ENCODE measurements around the gene CA12.

The CA12 gene

DNA sequence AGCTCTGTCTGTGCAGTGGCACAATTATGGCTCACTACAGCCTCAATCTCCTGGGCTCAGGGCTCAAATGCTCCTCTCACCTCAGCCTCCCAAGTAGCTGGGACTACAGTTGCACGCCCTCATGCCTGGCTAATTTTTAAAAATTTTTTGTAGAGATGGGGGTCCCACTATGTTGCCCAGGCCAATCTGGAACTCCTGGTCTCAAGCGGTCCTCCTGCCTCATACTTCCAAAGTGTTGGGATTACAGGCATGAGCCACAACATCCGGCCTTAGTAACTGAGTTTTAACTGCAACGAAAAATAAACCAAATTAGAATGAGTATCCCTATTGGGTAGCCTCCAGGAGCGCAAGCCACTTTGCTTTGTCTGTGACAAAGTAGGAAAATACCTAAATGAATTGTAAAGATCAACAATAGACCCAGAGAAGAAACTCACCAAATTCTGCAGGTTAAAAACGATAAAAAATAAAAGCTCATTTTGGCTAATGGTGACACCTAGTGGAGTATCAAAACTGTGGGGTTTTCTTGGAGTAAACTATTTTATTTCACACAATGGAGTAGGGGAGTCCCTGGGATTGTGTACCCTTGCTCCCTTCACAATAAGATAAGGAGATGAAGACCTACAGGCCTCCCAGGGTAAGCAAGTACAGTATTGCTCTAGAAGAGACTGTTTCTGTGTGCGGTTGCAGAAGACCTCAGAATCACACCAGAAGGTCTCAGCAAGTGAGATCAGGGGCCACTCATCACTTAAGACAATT is 21.0 kb upstream of the CA12 start:
- Histone ChIP-seq H3K27me3 (ENCODE audit: insufficient read depth, low read length, poor library complexity, severe bottlenecking) (no peaks in the 10 kb centered on the region), H3K36me3 (ENCODE audit: insufficient read depth, low read length) (no peaks in the 10 kb centered on the region), H3K9me3 (ENCODE audit: insufficient read depth, low read depth, low read length) (no peaks in the 10 kb centered on the region), H3K4me1 (ENCODE audit: insufficient read depth, low read length, poor library complexity, severe bottlenecking) (peaks cover 26% of the 10 kb centered on the region), H3K79me2 (ENCODE audit: insufficient read depth, low read length) (no peaks in the 10 kb centered on the region), H3K9ac (ENCODE audit: low read depth, low read length, poor library complexity, severe bottlenecking) (no peak overlapping the region), H3K9me2 (replicated peaks; ENCODE audit: low read depth, low read length) (no peaks in the 10 kb centered on the region), H2AFZ (ENCODE audit: low read length) (no peak overlapping the region; the same call in 1 of the 2 replicates), H4K20me1 (ENCODE audit: insufficient read depth, low read length, poor library complexity, severe bottlenecking) (no peaks in the 10 kb centered on the region), H3K4me2 (ENCODE audit: low read depth, low read length, poor library complexity, severe bottlenecking) (no peak overlapping the region), H3F3A (ENCODE audit: low read depth) (no peaks in the 10 kb centered on the region), H3K4me3 (ENCODE audit: low read length, poor library complexity, severe bottlenecking) (no peak overlapping the region)
- TF ChIP-seq, protein P1, sequence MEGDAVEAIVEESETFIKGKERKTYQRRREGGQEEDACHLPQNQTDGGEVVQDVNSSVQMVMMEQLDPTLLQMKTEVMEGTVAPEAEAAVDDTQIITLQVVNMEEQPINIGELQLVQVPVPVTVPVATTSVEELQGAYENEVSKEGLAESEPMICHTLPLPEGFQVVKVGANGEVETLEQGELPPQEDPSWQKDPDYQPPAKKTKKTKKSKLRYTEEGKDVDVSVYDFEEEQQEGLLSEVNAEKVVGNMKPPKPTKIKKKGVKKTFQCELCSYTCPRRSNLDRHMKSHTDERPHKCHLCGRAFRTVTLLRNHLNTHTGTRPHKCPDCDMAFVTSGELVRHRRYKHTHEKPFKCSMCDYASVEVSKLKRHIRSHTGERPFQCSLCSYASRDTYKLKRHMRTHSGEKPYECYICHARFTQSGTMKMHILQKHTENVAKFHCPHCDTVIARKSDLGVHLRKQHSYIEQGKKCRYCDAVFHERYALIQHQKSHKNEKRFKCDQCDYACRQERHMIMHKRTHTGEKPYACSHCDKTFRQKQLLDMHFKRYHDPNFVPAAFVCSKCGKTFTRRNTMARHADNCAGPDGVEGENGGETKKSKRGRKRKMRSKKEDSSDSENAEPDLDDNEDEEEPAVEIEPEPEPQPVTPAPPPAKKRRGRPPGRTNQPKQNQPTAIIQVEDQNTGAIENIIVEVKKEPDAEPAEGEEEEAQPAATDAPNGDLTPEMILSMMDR (conservative IDR thresholded peaks at IDR 0.05; ENCODE audit: low read length): peak; percentile 77
- no peak for TF ChIP-seq EZH2phosphoT487 (IDR thresholded peaks at IDR 0.05; ENCODE audit: borderline replicate concordance)

DNA sequence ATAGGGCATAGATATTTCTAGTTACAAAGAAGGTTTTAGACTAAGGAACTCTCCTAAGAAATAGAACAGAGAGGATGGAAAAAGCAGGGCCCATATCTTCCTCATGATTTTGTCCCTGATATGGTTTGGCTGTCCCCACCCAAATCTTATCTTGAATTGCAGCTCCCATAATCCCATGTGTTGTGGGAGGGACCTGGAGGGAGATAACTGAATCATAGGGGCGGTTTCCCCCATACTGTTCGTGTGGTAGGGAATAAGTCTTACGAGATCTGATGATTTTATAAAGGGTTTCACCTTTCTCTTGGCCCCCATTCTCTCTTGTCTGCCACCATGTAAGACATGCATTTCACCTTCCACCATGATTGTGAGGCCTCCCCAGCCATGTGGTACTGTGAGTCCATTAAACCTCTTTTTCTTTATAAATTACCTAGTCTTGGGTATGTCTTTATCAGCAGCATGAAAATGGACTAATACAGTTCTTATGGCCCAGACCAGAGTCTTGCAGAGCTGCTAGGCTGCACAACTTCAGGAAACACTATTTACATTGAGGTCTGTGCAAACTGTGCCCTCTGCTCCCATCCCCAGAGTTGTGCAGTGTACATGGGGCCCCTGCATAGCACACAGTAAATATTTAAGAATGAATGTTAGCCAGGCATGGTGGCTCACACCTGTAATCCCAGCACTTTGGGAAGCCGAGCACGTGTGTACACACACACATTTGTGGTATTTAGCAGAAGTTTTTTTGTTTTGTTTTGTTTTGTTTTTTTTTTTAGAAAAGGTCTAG is 20.3 kb upstream of the CA12 start:
- Histone ChIP-seq H3K27me3 (ENCODE audit: insufficient read depth, low read length, poor library complexity, severe bottlenecking) (no peaks in the 10 kb centered on the region), H3K36me3 (ENCODE audit: insufficient read depth, low read length) (no peaks in the 10 kb centered on the region), H3K4me2 (ENCODE audit: low read depth, low read length, poor library complexity, severe bottlenecking) (no peak overlapping the region), H2AFZ (ENCODE audit: low read length) (no peak overlapping the region), H3K79me2 (ENCODE audit: insufficient read depth, low read length) (no peaks in the 10 kb centered on the region), H3K9me2 (replicated peaks; ENCODE audit: low read depth, low read length) (no peaks in the 10 kb centered on the region), H4K20me1 (ENCODE audit: insufficient read depth, low read length, poor library complexity, severe bottlenecking) (no peaks in the 10 kb centered on the region), H3K9ac (ENCODE audit: low read depth, low read length, poor library complexity, severe bottlenecking) (no peak overlapping the region), H3K9me3 (ENCODE audit: insufficient read depth, low read depth, low read length) (no peaks in the 10 kb centered on the region), H3K4me1 (ENCODE audit: insufficient read depth, low read length, poor library complexity, severe bottlenecking) (peaks cover 26% of the 10 kb centered on the region), H3K4me3 (ENCODE audit: low read length, poor library complexity, severe bottlenecking) (no peak overlapping the region), H3F3A (ENCODE audit: low read depth) (no peaks in the 10 kb centered on the region)
- TF ChIP-seq, protein P1 (conservative IDR thresholded peaks at IDR 0.05; ENCODE audit: low read length): no peak
- TF ChIP-seq EZH2phosphoT487 (IDR thresholded peaks at IDR 0.05; ENCODE audit: borderline replicate concordance): no peak

DNA sequence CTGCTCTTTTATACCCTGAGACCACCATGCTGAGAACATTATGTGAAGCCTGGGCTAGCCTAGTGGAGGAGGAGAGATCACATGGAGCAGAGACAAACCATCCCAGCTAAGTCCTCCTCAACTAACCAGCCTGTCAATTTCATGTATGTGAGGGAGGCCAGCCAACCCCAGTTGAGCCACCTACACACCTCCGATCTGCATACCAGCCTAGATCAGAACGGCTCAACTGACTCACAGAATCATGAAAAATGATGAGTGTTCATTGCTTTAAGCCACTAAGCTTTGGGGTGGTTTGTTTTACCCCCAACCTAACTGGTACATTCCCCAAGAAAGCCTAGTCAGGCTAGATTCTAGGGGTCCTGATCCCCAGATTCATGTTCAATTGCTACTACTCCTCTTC is 19.4 kb upstream of the CA12 start:
- peaks cover 22% of the 10 kb centered on the region for H3K4me1 ChIP-seq (ENCODE audit: insufficient read depth, low read length, poor library complexity, severe bottlenecking)
- no peaks in the 10 kb centered on the region for H3K9me3 ChIP-seq (ENCODE audit: insufficient read depth, low read depth, low read length)
- H4K20me1 ChIP-seq (ENCODE audit: insufficient read depth, low read length, poor library complexity, severe bottlenecking): no peaks in the 10 kb centered on the region
- H3F3A ChIP-seq (ENCODE audit: low read depth): no peaks in the 10 kb centered on the region
- no peak overlapping the region for H3K4me3 ChIP-seq (ENCODE audit: low read length, poor library complexity, severe bottlenecking)
- H3K9me2 ChIP-seq (replicated peaks; ENCODE audit: low read depth, low read length): no peaks in the 10 kb centered on the region
- H3K4me2 ChIP-seq (ENCODE audit: low read depth, low read length, poor library complexity, severe bottlenecking): no peak overlapping the region
- no peak overlapping the region for H3K9ac ChIP-seq (ENCODE audit: low read depth, low read length, poor library complexity, severe bottlenecking)
- H3K36me3 ChIP-seq (ENCODE audit: insufficient read depth, low read length): no peaks in the 10 kb centered on the region
- H2AFZ ChIP-seq (ENCODE audit: low read length): no peak overlapping the region
- TF ChIP-seq EZH2phosphoT487 (IDR thresholded peaks at IDR 0.05; ENCODE audit: borderline replicate concordance): no peak
- TF ChIP-seq, protein P1 (conservative IDR thresholded peaks at IDR 0.05; ENCODE audit: low read length): no peak
- no peaks in the 10 kb centered on the region for H3K79me2 ChIP-seq (ENCODE audit: insufficient read depth, low read length)
- H3K27me3 ChIP-seq (ENCODE audit: insufficient read depth, low read length, poor library complexity, severe bottlenecking): no peaks in the 10 kb centered on the region
